HG03108 (cell line): ENCODE data around the gene SPATC1L.

Experiments
- ATAC-seq: cut with Tn5 transposase; IDR thresholded peaks from one replicate; pipeline ENCODE4 v1.9.1; 2021; ENCODE audit warnings: moderate library complexity; ENCODE audit not compliant: unreplicated experiment

The SPATC1L gene

DNA sequence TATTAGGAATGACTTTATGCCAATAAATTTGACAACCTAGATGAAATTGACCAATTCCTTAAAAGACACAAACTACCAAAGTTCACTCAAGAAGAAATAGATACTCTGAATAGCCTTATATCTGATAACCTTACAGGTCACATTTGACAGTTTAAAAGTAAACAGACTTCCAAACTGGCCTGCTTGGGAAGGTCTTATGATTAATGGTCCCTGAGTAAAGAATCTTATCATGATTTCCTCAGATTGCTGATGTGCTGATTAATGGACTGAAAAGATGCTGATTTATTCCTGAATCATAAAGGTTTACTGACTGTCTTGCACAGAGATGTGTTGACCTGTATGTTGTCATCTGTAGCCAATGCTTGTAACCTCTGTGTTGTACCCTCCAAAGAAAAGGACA, 19.2 kb downstream of the SPATC1L start:
- ATAC-seq, result no peak

DNA sequence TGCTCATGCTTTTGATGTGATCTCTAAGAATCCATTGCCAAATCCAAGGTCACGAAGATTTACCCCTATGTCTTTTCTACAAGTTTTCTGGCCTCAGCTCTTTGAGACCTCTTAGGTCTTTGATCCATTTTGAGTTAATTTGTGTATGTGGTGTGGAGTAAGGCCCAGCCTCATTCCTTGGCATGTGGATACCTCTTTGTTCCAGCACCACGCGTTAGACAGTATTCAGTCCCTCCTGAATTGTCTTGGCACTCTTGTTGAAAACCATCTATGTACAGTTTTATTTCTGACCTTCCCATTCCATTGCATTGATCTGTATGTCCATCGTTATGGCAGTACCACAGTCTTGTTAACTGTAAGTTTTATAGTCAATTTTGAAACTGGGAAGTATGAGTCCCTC, 20.9 kb downstream of the SPATC1L start:
- ATAC-seq, result no peak

DNA sequence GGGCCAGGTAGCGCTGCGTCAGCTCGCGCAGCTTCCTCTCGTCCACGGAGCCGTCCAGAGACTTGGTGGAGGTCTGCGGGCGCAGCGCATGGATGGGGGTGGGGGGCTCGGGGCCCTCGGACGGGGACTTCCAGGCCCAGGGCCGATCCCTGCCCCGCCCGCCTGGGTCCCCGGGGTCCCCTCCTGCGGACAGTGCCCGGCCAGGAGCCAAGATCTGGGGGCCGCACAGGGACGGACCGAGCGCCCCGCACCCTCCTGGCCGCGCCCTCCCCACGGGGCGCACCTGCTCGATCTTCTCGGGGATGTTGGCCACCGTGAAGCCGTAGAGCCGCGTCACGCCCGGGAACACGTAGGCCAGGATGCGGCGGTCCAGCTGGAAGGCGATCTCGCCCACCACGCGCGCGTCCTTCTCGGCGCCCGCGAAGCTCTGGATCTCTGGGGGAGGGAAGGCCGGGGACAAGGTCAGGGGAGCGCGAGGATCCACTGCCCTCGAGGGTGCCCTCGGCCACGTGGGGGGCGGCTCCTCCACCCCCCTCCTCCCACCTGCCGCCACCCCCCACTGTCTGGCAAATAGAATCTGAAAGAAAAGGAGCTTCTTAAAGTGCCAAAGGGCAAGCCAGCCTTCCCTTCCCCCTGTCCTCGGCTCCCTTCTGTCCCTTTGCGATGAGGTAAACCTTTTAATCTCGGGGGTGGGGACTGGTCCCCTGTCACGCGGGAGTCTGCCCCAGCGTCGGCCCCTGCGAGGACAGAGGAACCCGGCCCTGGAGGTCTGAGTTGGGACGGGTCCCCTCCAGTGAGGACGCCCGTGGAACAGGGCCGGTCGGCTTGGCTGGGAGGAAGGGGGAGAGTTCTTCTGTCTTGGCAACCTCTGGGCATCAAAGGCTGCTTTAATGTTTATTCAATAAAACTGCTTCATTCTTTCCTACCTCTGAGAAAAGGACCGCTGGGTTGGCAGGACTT, 22.3 kb downstream of the SPATC1L start:
- no peak for ATAC-seq

DNA sequence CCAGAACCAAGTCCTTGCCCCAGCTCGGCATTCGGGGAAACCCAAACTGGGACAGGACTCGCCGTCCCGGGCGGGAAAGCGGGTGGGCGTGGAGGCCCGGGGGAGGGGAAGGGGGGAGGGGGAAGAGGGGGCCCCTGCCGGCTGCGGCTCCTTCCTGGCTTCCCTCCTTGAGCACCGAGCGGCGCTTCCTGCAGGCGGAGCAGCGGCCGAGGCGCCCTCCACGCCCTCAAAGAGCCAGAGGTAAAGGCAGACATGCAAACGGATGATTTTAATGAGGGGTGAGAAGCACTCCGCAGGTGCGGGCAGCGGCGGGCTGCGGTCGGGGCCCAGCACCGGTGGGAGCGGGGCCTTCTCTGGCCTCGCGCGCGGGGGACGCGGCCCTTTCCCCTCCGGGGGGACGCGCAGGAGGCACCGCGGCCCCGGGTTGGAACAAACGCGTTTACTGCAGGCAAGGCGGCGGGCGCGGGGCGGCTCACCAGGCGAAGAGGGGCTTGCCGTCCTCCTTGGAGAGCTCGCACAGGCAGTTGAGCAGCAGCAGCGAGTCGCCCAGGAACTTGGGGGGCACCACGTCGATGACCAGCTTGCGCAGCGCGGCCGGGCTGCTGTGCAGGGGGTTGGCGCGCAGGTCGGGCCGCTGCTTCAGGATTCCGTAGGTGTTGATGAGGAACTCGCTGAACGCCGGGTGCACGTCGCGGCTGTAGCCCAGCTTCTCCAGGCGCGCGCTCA, 23.2 kb downstream of the SPATC1L start:
- no peak for ATAC-seq

DNA sequence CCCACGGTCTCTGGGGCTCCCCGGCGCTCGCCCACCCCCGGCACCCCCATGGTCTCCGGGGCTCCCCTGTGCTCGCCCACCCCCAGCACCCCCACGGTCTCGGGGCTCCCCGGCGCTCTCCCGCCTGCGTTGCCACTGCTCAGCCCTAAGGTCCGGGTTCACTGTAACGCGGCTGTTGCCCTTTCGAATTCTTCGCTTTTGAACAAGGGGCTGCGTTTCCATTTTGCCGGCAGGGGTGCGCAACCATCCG, 23.7 kb downstream of the SPATC1L start:
- no peak for ATAC-seq

DNA sequence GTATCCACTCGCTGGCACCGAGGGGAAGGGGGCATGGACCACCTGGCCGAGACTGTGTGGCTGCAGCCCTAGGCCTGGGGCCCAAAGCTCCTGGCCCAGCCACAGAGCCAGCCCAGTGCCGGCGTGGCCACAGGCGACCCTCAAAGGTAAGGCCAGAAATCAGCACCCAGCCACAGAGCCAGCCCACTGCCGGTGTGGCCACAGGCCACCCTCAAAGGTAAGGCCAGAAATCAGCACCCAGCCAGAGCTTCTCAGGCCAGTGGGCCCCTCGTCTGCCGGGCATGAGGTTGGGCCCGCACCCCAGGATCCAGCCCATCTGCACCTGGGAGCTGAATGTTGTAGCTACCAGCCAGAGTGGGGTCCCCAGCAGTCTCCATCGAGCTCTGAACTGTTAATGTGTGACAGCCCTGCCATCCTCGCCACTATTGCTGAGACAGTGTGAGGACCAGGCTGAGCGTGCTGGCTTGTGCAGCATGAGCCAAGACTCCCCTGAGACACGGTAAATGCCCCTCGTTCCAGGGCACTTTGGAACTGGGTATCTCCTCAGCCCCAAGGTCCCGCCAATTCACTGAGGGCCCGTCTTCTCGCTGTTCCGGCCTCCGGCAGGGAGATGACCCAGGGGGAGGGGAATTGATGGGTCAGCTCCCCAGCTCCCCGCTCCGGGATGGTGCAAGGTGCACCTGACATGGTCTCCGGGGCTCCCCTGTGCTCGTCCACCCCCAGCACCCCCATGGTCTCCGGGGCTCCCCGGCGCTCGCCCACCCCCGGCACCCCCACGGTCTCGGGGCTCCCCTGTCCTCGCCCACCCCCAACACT, 24.2 kb downstream of the SPATC1L start:
- ATAC-seq, result no peak

DNA sequence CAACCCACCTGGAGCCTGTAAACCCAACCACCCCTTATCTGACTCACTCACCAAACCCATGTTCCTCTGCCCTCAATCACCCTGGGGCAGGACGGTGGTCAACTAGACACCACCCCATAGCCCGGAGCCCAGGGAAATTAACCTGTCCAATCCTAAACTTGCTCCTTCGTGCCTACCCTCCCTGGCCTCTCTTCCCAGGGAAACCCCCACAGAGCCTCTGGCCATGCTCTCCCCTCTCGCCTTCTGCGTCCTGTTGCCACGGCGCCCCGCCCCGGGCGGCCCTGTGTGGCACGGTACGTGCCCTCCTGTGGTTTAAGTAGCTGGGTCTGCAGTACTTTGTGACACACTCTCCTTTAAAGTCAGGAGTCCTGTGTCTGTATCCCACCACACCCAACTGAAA, 24.9 kb downstream of the SPATC1L start:
- ATAC-seq, result no peak

DNA sequence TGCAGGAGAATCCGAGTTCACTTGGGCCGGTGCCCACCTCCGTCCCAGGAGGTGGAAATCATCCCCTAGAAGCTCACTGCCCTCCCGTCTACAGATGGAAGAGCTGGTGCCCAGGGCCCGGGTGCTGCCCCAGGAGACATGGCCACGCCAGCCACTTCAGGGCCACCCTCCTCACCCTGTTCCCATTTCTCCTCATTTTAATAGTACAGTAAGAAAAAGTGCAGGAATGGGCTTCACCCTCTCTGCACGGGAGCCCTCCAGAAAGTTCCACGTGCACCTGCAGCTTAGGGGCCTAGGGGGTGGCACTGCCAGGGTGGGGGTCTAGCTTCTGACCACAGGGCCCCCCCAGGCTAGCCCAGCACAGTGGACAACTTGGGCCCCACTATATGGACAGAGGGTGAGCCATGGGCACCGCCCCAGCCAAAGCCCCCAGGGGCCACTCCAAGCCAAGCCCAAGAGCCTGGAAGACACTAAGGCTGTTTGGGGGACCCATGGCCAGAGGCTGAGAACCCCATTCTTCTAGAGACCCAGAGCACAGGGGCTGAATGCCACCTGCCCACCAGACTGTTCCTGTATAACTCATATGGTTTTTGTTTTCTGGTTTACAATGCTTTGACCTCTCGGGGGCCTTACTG, 25.5 kb downstream of the SPATC1L start:
- no peak for ATAC-seq

DNA sequence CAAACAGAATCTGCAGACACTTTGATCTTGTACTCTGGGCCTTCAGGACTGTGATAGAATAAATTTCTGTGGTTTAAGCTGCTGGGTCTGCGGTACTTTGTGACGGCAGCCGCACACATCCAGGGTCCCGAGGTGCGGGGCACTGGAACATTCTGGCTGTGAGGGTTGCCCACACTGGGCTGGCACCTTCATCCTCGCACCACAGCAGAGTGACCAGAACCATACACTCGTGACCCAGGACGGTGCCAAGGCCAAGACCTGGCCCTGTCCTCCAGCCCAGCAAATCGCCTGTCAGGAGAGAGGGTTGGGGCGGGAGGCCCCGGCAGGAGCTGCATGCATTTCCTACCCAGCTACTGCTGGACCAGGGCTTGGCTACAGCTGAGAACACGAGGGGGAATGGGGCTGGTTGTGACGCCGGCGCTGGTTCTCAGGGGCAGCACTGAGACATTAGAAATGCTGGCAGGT, 26.2 kb downstream of the SPATC1L start:
- ATAC-seq, result no peak

DNA sequence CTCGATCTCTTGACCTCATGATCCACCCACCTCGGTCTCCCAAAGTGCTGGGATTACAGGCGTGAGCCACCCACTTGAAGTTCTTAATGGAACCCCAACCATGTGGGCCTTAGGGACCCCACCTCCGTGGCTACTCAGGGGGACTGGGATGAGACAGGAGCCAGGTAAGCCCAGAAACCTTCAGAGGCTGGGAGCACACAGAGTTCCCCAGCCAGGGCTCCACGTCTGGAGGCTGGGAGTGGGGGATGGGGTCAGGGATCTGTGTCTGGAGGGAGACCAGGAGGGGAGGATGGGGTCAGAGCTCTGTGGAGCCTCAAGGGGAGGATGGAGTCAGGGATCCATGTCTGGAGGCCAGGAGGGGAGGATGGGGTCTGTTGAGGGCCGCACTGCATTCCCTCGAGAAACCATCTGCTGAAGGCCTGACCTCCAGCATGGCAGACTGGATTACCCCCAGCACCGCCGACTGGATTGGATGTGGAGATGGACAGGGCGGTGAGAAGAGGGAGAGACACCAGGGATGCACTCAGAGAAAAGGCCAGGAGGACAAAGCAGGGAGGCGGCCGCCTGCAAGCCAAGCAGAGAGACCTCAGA, 26.8 kb downstream of the SPATC1L start:
- no peak for ATAC-seq

DNA sequence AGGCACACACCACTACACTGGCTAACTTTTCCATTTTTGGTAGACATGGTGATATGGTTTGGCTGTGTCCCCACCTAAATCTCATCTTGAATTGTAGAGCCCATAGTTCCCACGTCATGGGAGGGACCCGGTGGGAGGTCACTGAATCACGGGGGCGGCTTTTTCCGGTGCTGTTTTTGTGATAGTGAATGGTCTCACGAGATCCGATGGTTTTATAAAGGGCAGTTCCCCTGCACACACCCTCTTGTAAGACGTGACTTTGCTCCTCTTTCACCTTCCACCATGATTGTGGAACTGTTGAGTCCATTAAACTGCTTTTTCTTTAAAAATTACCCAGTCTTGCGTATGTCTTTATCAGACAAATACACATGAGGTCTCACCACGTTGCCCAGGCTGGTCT, 27.6 kb downstream of the SPATC1L start:
- ATAC-seq, result no peak

DNA sequence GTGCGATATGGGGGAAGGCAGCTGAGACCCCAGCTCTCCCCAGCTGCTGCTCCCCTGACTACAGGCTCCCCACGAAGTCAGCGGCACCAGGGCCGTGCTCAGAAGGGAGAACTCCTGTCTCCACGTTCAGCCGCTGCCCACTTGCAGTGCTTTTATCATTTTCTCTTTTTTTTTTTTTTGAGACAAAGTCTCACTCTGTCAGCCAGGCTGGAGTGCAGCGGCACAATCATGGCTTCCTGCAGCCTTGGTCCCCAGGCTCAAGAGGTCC, 27.9 kb downstream of the SPATC1L start:
- ATAC-seq, result no peak

DNA sequence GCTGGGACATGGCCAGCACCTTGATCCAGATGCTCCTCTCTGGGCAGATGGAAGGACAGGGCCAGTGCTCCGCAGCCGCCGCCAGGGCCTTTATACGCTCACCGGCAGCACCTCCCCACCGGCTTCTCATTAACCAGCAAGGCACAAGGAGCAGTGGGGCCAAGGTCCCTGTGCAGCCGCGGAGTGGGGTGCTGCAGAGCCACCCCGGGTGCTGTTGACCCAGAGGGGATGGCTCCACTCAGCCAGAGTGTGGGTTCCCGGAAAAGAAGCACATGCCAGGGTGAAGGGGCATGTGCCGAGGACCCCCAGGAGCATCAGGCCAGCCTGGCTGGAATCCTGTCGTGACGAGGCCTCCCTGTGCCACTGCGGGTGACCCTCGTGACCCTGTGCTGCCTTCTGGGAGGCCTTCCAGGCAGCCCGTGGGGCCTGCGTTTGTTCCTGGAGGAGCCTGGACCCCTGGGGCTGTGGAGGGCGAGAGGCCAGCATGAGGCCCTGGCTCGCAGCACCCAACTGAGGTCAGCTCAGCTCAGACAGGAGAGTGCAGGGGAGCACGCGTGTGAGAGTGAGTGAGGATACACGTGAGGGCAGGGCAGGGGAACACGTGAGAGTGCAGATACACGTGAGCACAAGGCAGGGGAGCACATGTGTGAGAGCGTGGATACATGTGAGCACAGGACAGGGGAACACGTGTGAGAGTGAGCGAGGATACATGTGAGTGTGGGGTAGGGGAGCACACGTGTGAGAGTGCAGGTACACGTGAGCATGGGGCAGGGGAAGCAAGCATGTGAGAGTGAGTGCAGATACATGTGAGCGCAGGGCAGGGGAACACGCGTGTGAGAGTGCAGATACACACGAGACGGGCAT, 28.5 kb downstream of the SPATC1L start, which contains the start of gene FTCD:
Gene FTCD (minus strand): TSS at position 66 of the 864 bp plus-strand sequence. CDS start 56 bp downstream, at position 10.
- ATAC-seq, result no peak

DNA sequence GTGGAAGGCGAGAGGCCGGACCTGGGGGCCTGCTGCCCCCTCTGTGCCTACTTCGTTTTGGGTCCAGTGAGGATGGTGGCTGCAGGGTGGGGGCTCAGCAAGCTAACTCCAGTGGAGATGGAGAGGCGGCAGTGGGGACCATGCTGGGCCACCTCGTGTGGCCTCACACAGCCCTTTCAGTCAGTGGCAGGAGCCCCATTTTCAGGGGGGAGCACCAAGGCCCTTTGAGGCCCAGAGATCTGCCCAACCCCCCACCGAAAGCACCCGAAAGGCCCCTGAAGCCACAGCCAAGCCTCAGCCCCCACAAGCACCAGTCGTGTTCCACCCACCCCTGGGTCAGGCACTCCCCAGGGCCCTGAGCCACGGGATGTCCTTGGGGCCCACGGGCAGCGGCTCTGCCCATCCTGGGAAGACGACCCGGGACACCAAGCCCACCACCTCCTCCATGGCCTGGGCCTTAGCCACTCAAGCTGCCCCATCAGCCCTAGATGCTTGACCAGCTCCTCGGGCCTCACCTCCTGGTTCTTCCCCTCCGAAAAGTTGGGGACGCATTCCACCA, 29.2 kb downstream of the SPATC1L start:
- no peak for ATAC-seq

DNA sequence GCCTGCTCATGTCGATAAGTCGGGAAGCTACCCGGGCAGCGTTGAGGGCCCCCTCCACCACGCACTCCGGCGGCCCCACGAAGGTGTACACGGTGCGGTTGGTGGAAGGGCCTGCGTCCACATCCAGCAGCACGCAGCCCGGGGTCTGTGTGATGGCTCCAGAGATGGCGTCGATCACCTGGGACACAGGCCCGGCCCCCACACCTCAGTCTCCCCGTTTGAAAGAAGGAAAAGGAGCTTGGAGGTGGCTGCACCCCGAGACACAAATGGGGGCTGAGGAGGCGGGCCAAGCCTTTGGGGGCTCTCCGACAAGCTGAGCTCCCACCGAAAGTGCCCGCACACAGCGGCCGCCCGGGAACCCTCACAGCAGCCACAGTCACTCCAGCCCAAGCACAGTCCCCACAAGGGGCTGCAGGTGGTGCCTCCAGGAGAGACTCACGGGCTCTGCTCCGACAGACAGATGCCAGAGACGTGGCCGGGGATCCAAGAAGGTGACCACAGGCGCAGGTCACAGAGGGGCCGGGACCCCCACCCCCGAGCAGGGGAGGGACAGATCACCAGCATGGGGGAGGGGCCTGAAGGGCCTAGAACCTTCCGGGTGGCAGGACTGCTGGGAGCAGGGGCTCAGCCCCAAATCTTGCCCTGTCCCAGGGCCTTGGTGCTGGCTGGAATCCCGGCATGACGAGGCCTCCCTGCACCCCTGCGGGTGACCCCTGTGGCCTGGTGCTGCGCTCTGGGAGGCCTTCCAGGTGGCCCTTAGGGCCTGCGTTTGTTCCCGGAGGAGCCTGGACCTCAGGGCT, 29.9 kb downstream of the SPATC1L start:
- no peak for ATAC-seq

DNA sequence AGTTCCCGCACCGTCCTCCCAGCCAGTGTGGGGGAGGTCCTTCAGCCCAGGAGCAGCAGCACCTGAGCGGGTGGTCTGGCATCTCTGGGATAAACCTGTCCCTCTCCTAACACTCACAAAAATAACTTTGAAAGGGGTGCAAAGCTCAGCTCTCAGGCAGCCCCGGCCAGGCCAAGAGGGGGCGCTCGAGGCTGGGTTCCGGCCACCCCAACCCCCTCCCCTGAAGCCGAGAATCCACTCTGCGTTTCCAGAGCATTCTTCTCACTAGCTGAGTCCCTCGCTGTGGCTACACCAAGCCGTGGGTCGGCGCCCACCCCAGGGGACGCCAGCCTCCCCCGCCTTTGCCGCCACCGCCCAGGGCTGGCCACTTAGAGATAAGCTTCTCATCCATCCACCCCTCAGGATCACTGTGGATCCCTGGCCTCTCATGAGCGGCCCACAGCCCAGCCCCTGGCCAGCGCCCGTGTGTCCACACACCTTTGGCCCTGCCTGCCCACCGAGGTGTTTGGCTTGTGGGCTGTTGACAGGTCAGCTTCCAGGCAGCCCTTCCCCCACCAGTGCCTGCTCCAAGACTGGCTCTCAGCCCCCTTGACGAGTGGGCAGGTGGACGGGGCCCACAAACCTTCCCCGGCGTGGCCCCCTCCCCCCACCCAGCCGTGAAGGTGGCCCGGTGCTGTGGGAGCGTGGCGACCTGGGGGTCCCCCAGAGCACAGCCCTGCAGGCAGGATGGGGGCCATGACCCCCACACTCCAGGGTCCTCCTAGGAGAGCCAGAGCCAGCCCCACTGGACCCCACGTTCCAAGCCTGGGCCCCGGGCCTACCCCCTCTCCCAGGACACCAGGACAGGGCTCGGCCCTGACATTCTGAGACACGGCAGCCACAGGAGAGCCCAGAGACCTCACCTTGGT, 30.8 kb downstream of the SPATC1L start:
- ATAC-seq, result no peak

DNA sequence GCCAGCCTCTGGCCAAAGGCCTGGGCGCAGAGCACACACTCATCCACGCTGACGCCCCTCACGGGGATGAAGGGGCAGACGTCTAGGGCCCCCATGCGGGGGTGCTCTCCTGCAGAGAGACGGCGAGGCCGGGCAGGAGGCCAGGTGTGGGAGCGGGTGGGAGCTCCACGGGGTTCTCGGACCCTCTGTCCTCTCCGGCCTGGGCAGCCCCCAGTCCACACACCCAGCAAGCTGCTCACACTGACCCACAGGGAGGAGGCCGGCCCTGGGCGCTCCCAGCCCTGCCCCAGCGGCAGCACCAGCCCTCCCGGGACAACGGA, 31.4 kb downstream of the SPATC1L start:
- ATAC-seq, result no peak
